ENCODE results near the gene SMIM1. TPM values are rescaled to one million over a fixed set of nuclear protein-coding genes. Genes with fewer than 3 reads are reported as not detected.

SMIM1 gene
- total and polyA plus RNA-seq, 2 experiments from 2014 or later = 3.2 to 7.2 TPM

DNA sequence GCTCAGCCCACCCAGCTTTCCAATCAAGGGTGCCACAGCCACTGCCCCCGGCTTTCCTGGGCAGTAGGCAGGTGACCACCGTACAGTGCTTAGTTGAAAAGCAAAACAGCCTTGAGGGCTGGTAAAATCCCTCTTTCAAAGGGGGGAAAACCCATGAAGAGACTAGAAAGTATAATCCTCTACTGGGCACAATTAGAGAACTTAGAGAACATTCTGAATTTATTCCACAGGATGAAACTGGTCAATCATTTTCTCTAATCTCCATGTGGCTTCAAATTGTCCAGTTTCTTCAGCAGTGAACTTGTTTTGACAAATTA is 39.0 kb downstream of the SMIM1 start (continued):
- TF ChIP-seq, protein P1, sequence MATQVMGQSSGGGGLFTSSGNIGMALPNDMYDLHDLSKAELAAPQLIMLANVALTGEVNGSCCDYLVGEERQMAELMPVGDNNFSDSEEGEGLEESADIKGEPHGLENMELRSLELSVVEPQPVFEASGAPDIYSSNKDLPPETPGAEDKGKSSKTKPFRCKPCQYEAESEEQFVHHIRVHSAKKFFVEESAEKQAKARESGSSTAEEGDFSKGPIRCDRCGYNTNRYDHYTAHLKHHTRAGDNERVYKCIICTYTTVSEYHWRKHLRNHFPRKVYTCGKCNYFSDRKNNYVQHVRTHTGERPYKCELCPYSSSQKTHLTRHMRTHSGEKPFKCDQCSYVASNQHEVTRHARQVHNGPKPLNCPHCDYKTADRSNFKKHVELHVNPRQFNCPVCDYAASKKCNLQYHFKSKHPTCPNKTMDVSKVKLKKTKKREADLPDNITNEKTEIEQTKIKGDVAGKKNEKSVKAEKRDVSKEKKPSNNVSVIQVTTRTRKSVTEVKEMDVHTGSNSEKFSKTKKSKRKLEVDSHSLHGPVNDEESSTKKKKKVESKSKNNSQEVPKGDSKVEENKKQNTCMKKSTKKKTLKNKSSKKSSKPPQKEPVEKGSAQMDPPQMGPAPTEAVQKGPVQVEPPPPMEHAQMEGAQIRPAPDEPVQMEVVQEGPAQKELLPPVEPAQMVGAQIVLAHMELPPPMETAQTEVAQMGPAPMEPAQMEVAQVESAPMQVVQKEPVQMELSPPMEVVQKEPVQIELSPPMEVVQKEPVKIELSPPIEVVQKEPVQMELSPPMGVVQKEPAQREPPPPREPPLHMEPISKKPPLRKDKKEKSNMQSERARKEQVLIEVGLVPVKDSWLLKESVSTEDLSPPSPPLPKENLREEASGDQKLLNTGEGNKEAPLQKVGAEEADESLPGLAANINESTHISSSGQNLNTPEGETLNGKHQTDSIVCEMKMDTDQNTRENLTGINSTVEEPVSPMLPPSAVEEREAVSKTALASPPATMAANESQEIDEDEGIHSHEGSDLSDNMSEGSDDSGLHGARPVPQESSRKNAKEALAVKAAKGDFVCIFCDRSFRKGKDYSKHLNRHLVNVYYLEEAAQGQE (IDR thresholded peaks at IDR 0.05; ENCODE audit: unreplicated experiment) = no peak
- no peak for TF ChIP-seq ZNF331 (CRISPR knock-in tag; IDR thresholded peaks at IDR 0.05; ENCODE audit: low read depth)
- no peak for TF ChIP-seq ZNF114 (CRISPR knock-in tag; IDR thresholded peaks at IDR 0.05)

DNA sequence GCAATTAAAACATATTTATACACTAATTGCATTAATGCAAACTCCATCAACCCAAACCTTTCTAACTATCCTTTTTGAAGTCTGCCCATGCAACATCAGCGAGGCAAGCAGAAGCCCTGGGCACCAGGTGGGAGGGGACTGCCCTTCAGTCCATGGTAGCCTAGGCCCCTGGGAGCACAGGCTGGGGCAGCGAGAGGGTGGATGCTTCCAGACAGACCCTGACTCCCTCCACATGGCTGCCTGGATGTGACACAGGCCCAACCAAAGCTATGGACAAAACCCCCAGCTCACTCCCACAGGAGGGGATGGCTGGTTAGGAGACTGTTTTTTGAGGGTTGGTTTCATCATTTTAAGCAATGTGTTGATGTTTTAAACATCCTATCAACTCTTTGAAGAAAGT is 41.5 kb downstream of the SMIM1 start:
- Histone ChIP-seq H3K79me2 (replicated peaks; ENCODE audit: insufficient read depth) (no peaks in the 10 kb centered on the region), H3K4me2 (no peak overlapping the region), H3F3A (replicated peaks; ENCODE audit: low read depth) (no peaks in the 10 kb centered on the region), H2AFZ (no peak overlapping the region), H3K9me2 (ENCODE audit: insufficient read depth) (no peaks in the 10 kb centered on the region), H4K20me1 (replicated peaks; ENCODE audit: insufficient read depth) (no peaks in the 10 kb centered on the region), H3K4me3 (no peak overlapping the region), H3K27ac (ENCODE audit: low read depth) (no peak overlapping the region), H3K36me3 (ENCODE audit: insufficient read depth) (no peaks in the 10 kb centered on the region), H3K27me3 (ENCODE audit: insufficient read depth) (no peaks in the 10 kb centered on the region), H3K4me1 (ENCODE audit: insufficient read depth) (no peaks in the 10 kb centered on the region)
- ATAC-seq (no peak), DNase-seq (ENCODE audit: low spot score) (no peak)
- Mint-ChIP-seq H3K36me3 (ENCODE audit: low read depth) (peaks cover 5% of the 10 kb centered on the region; the same call in 2 of the 3 replicates), H3K9me3 (peaks cover 9% of the 10 kb centered on the region), H3K27ac (no peak overlapping the region), H3K4me3 (no peak overlapping the region), H3K27me3 (ENCODE audit: insufficient read depth, low read depth, poor library complexity) (peaks cover 3% of the 10 kb centered on the region), H3K4me1 (peaks cover 6% of the 10 kb centered on the region)
- TF ChIP-seq CREB1 (CRISPR knock-in tag; IDR thresholded peaks at IDR 0.05; ENCODE audit: low read depth) (no peak), EZH2 (IDR thresholded peaks at IDR 0.05; ENCODE audit: low read depth, unreplicated experiment) (no peak), JUNB (IDR thresholded peaks at IDR 0.05; ENCODE audit: unreplicated experiment) (no peak), ZNF114 (CRISPR knock-in tag; IDR thresholded peaks at IDR 0.05) (no peak), ZNF331 (CRISPR knock-in tag; IDR thresholded peaks at IDR 0.05; ENCODE audit: low read depth) (no peak), NANOG (IDR thresholded peaks at IDR 0.05; ENCODE audit: borderline replicate concordance) (no peak), EZH2phosphoT487 (IDR thresholded peaks at IDR 0.05; ENCODE audit: unreplicated experiment) (no peak), POLR2AphosphoS5 (IDR thresholded peaks at IDR 0.05; ENCODE audit: low read depth) (no peak)
- TF ChIP-seq, protein P2, sequence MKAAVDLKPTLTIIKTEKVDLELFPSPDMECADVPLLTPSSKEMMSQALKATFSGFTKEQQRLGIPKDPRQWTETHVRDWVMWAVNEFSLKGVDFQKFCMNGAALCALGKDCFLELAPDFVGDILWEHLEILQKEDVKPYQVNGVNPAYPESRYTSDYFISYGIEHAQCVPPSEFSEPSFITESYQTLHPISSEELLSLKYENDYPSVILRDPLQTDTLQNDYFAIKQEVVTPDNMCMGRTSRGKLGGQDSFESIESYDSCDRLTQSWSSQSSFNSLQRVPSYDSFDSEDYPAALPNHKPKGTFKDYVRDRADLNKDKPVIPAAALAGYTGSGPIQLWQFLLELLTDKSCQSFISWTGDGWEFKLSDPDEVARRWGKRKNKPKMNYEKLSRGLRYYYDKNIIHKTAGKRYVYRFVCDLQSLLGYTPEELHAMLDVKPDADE (IDR thresholded peaks at IDR 0.05) = no peak
- TF ChIP-seq, protein P1 (IDR thresholded peaks at IDR 0.05; ENCODE audit: unreplicated experiment) = no peak
- TF ChIP-seq, protein P3, sequence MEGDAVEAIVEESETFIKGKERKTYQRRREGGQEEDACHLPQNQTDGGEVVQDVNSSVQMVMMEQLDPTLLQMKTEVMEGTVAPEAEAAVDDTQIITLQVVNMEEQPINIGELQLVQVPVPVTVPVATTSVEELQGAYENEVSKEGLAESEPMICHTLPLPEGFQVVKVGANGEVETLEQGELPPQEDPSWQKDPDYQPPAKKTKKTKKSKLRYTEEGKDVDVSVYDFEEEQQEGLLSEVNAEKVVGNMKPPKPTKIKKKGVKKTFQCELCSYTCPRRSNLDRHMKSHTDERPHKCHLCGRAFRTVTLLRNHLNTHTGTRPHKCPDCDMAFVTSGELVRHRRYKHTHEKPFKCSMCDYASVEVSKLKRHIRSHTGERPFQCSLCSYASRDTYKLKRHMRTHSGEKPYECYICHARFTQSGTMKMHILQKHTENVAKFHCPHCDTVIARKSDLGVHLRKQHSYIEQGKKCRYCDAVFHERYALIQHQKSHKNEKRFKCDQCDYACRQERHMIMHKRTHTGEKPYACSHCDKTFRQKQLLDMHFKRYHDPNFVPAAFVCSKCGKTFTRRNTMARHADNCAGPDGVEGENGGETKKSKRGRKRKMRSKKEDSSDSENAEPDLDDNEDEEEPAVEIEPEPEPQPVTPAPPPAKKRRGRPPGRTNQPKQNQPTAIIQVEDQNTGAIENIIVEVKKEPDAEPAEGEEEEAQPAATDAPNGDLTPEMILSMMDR (conservative IDR thresholded peaks at IDR 0.05; ENCODE audit: low read depth in 2 of 2) = no peak

All from GM23338 (cell line).